NCI-H524 (cell line): ENCODE measurements around the gene HIP1.
A peak's percentile ranks its signal among the peaks of the same experiment; 100 is the strongest.
"Not testable (repeated sequence)": the region's sequence is repeated elsewhere in the genome, so short reads cannot be mapped to it uniquely, and the experiment has no call there.

ENCODE experiments used
- DNase-seq, 2 experiments: peaks; one replicate each; lab custom pipeline; 2025; lab: John Stamatoyannopoulos, UW

HIP1 gene

GRCh38 chr7:75739796-75740672 is 1.3 kb upstream of the HIP1 start:
- DNase-seq, result no peak

GRCh38 chr7:75738975-75739795 is 444 bp upstream of the HIP1 start:
- peak; percentile 99 to 100 for DNase-seq

- peak in 1 of 2 experiments; percentile 58 for DNase-seq
These were observed 711 bp downstream of the HIP1 start for GRCh38 chr7:75737856-75738603.

- no peak for DNase-seq
These were observed 3.0 kb downstream of the HIP1 start for GRCh38 chr7:75735581-75736350.

GRCh38 chr7:75734586-75735458 is 3.9 kb downstream of the HIP1 start:
- peak in 1 of 2 experiments; percentile 14 for DNase-seq

GRCh38 chr7:75732764-75733630 is 5.7 kb downstream of the HIP1 start:
- no peak for DNase-seq

GRCh38 chr7:75732016-75732521 is 6.7 kb downstream of the HIP1 start:
- no peak for DNase-seq

- DNase-seq, result no peak
These were observed 8.9 kb downstream of the HIP1 start for GRCh38 chr7:75729851-75730274.

GRCh38 chr7:75727881-75728593 is 10.7 kb downstream of the HIP1 start:
- no peak for DNase-seq

GRCh38 chr7:75727351-75727750 is 11.4 kb downstream of the HIP1 start:
- not testable (repeated sequence) for DNase-seq

GRCh38 chr7:75725306-75725705 is 13.4 kb downstream of the HIP1 start:
- DNase-seq, result no peak

- DNase-seq, result no peak
These were observed 15.3 kb downstream of the HIP1 start for GRCh38 chr7:75723444-75723843.

GRCh38 chr7:75722373-75722772 is 16.4 kb downstream of the HIP1 start:
- DNase-seq, result no peak

- not testable (repeated sequence) for DNase-seq
These were observed 16.8 kb downstream of the HIP1 start for GRCh38 chr7:75721922-75722321.

- no peak for DNase-seq
These were observed 17.3 kb downstream of the HIP1 start for GRCh38 chr7:75721426-75721825.

GRCh38 chr7:75719626-75720025 is 19.1 kb downstream of the HIP1 start:
- DNase-seq, result no peak

GRCh38 chr7:75718390-75719031 is 20.2 kb downstream of the HIP1 start:
- no peak for DNase-seq

GRCh38 chr7:75717746-75718145 is 21.0 kb downstream of the HIP1 start:
- not testable (repeated sequence) for DNase-seq
